T-cell (primary cell): Measurements from ENCODE around the gene CPZ. TPM values are rescaled to one million over a fixed set of nuclear protein-coding genes. Genes with fewer than 3 reads are reported as not detected.
"Not testable (repeated sequence)": the region's sequence is repeated elsewhere in the genome, so short reads cannot be mapped to it uniquely, and the experiment has no call there.

Experiments
- ATAC-seq, 4 experiments: fragments of 200-7000 bp in 3 of 4; fragments of 150-1000 bp in 1 of 4; cut with Tn5 transposase; replicated peaks in 1 of 4; 1 replicate in 3 of 4; 2 replicates in 1 of 4; pipeline ENCODE4 v1.10.0; 2021; ENCODE audit warnings: moderate library complexity in 3 of 4, mild to moderate bottlenecking in 2 of 4, moderate number of reproducible peaks in 1 of 4
- CTCF ChIA-PET, 2 donors: fragments of 300-600 bp; sonication (Branson Sonifier 250); formaldehyde crosslinking; loops; one replicate each; lab custom pipeline; 2022; ENCODE audit warnings: antibody characterized with exemption in 2 of 2; lab: Charles Lee
- POLR2A ChIA-PET, 2 donors: fragments of 300-600 bp; sonication (Branson Sonifier 250); formaldehyde crosslinking; loops; one replicate each; lab custom pipeline; 2022; ENCODE audit warnings: antibody characterized with exemption in 2 of 2; lab: Charles Lee
- DNase-seq, 35 experiments: peaks; one replicate each; pipeline versions ENCODE4 v3.0.0 to v3.0.0-alpha.2; 2013 to 2023
- H3K27ac ChIP-seq: one replicate; pipeline ENCODE4 v1.5.1; 2013; ENCODE audit warnings: low read length
- H3K27me3 ChIP-seq, 2 experiments: replicated peaks in 1 of 2; 1 replicate in 1 of 2; 2 replicates in 1 of 2; pipeline versions ENCODE4 v1.6.1 to v1.7.0; 2013; ENCODE audit warnings: low read length in 1 of 2, mixed read lengths in 1 of 2; ENCODE audit not compliant: control insufficient read depth in 2 of 2, insufficient read depth in 2 of 2; ENCODE audit errors: extremely low read depth in 1 of 2
- H3K36me3 ChIP-seq, 2 donors: 1 replicate in 1 of 2; 2 replicates in 1 of 2; pipeline versions ENCODE4 v1.6.1 to v1.7.0; 2013; ENCODE audit warnings: low read length in 1 of 2; ENCODE audit not compliant: control insufficient read depth in 2 of 2, insufficient read depth in 1 of 2; ENCODE audit errors: extremely low read depth in 1 of 2
- H3K4me1 ChIP-seq, 2 experiments: 1 replicate in 1 of 2; 2 replicates in 1 of 2; pipeline versions ENCODE4 v1.6.1 to v1.7.0; 2013; ENCODE audit warnings: low read length in 2 of 2, mixed read lengths in 1 of 2; ENCODE audit not compliant: insufficient read depth in 2 of 2, control insufficient read depth in 1 of 2; ENCODE audit errors: extremely low read depth in 1 of 2
- H3K4me3 ChIP-seq, 2 donors: 1 replicate in 1 of 2; 2 replicates in 1 of 2; pipeline versions ENCODE4 v1.5.1 to v1.7.0; 2013; ENCODE audit warnings: mild to moderate bottlenecking in 2 of 2, low read length in 1 of 2, moderate library complexity in 1 of 2; ENCODE audit not compliant: control insufficient read depth in 1 of 2; ENCODE audit errors: extremely low read depth in 1 of 2
- H3K9me3 ChIP-seq: 2 replicates; pipeline ENCODE4 v1.7.0; 2013
- H3K27ac Mint-ChIP-seq, 2 donors: one replicate each; pipeline ENCODE4 v1.8.0; 2020 to 2021; ENCODE audit warnings: mild to moderate bottlenecking in 2 of 2, mixed read lengths in 2 of 2
- H3K27me3 Mint-ChIP-seq, 2 donors: one replicate each; pipeline ENCODE4 v1.8.0; 2021 to 2022; ENCODE audit warnings: mixed read lengths in 2 of 2
- H3K36me3 Mint-ChIP-seq: one replicate; pipeline ENCODE4 v1.8.0; 2021; ENCODE audit warnings: mixed read lengths
- H3K4me1 Mint-ChIP-seq, 3 donors: one replicate each; pipeline ENCODE4 v1.8.0; 2020 to 2022; ENCODE audit warnings: mixed read lengths in 3 of 3, mild to moderate bottlenecking in 1 of 3
- H3K4me3 Mint-ChIP-seq, 3 donors: one replicate each; pipeline ENCODE4 v1.8.0; 2020 to 2022; ENCODE audit warnings: mild to moderate bottlenecking in 3 of 3, mixed read lengths in 3 of 3, moderate library complexity in 3 of 3
- H3K9me3 Mint-ChIP-seq, 3 donors: one replicate each; pipeline ENCODE4 v1.8.0; 2020 to 2022; ENCODE audit warnings: mixed read lengths in 3 of 3
- WGBS: methylation state at CpG from one replicate; pipeline ENCODE4 v1.1.5; 2013; ENCODE audit warnings: missing lambda C conversion rate; ENCODE audit not compliant: insufficient coverage; 5-methylcytosine and 5-hydroxymethylcytosine counted together
- total RNA-seq, 35 experiments: library from RNA in 6 of 35; stranded (reverse) in 6 of 35; fragments of 120-200 nt in 1 of 35; gene quantifications; one replicate each; pipeline versions ENCODE4 v1.2.1 to v1.2.4 and lab custom pipeline; 2013 to 2026

The CPZ gene
- total RNA-seq, 5 donors from 2014 or later (not counting 1 experiment from before 2014, with no cell fraction given): 0.18 to 0.32 TPM; not detected in 3

GRCh38 chr4:8615921-8616787, 23.6 kb downstream of the CPZ start:
- H3K4me1 ChIP-seq: no peaks in the 10 kb centered on the region
- H3K9me3 ChIP-seq: no peaks in the 10 kb centered on the region
- no peaks in the 10 kb centered on the region for H3K36me3 Mint-ChIP-seq
- H3K27me3 ChIP-seq: peaks cover 0 to 29% of the 10 kb centered on the region in 2 experiments
- no peaks in the 10 kb centered on the region for H3K9me3 Mint-ChIP-seq
- H3K27me3 Mint-ChIP-seq: peaks cover 3 to 4% of the 10 kb centered on the region in 2 donors
- no peak overlapping the region for H3K27ac ChIP-seq
- ATAC-seq (no peak), DNase-seq (no peak)
- POLR2A ChIA-PET: no interaction called here
- no peaks in the 10 kb centered on the region for H3K36me3 ChIP-seq
- CTCF ChIA-PET: no interaction called here
- no peak overlapping the region for H3K27ac Mint-ChIP-seq
- H3K4me3 Mint-ChIP-seq: no peak overlapping the region
- no peak overlapping the region for H3K4me3 ChIP-seq
- WGBS: 77% methylated on average over 20 of the region's 26 CpGs
- H3K4me1 Mint-ChIP-seq: no peaks in the 10 kb centered on the region

GRCh38 chr4:8616831-8617230, 24.3 kb downstream of the CPZ start:
- POLR2A ChIA-PET: no interaction called here

GRCh38 chr4:8617486-8618040, 25.0 kb downstream of the CPZ start:
- ChIA-PET CTCF (interaction anchor here in 1 of 2 donors (0.6 to 0.7 kb wide), 2 partner anchors 9 to 1515 kb away, joined by 4 to 6 read pairs; no protein-coding TSS in a partner anchor), POLR2A (no interaction called here)
- Mint-ChIP-seq H3K27ac (no peak overlapping the region), H3K4me1 (no peaks in the 10 kb centered on the region), H3K36me3 (no peaks in the 10 kb centered on the region), H3K4me3 (no peak overlapping the region), H3K27me3 (no peaks in the 10 kb centered on the region), H3K9me3 (no peaks in the 10 kb centered on the region)
- Histone ChIP-seq H3K27me3 (peaks cover 0 to 22% of the 10 kb centered on the region in 2 experiments), H3K9me3 (no peaks in the 10 kb centered on the region), H3K27ac (no peak overlapping the region), H3K4me1 (no peaks in the 10 kb centered on the region), H3K4me3 (no peak overlapping the region), H3K36me3 (no peaks in the 10 kb centered on the region)
- WGBS: 78% methylated on average over 15 of the region's 21 CpGs
- no peak for ATAC-seq
- no peak for DNase-seq

More at GRCh38 chr4:8616831-8617230, 24.3 kb downstream of the CPZ start:
- no peak overlapping the region for H3K4me3 Mint-ChIP-seq
- no peaks in the 10 kb centered on the region for H3K36me3 ChIP-seq
- H3K27ac Mint-ChIP-seq: no peak overlapping the region
- peaks cover 0 to 23% of the 10 kb centered on the region in 2 experiments for H3K27me3 ChIP-seq
- H3K4me1 ChIP-seq: no peaks in the 10 kb centered on the region
- WGBS: 91% methylated on average over 15 of the region's 16 CpGs
- H3K9me3 ChIP-seq: no peaks in the 10 kb centered on the region
- no peaks in the 10 kb centered on the region for H3K4me1 Mint-ChIP-seq
- H3K4me3 ChIP-seq: no peak overlapping the region
- ATAC-seq: no peak
- peaks cover under 1 to 1% of the 10 kb centered on the region in 2 donors for H3K27me3 Mint-ChIP-seq
- no peaks in the 10 kb centered on the region for H3K9me3 Mint-ChIP-seq
- no peaks in the 10 kb centered on the region for H3K36me3 Mint-ChIP-seq
- no peak for DNase-seq
- CTCF ChIA-PET: no interaction called here
- no peak overlapping the region for H3K27ac ChIP-seq

GRCh38 chr4:8618421-8618820, 25.9 kb downstream of the CPZ start:
- CTCF ChIA-PET: interaction anchor here in 1 of 2 donors (0.6 to 0.7 kb wide), 2 partner anchors 10 to 1514 kb away, joined by 4 to 6 read pairs; no protein-coding TSS in a partner anchor
- no peaks in the 10 kb centered on the region for H3K4me1 Mint-ChIP-seq
- H3K27me3 ChIP-seq: peaks cover 0 to 17% of the 10 kb centered on the region in 2 experiments
- no peak overlapping the region for H3K27ac Mint-ChIP-seq
- H3K4me3 ChIP-seq: no peak overlapping the region
- 80% methylated on average over 9 of the region's 15 CpGs for WGBS
- ATAC-seq (no peak), DNase-seq (no peak)
- H3K36me3 ChIP-seq: no peaks in the 10 kb centered on the region
- H3K9me3 ChIP-seq: no peaks in the 10 kb centered on the region
- no peaks in the 10 kb centered on the region for H3K27me3 Mint-ChIP-seq
- H3K27ac ChIP-seq: no peak overlapping the region
- no peaks in the 10 kb centered on the region for H3K36me3 Mint-ChIP-seq
- no peaks in the 10 kb centered on the region for H3K4me1 ChIP-seq
- no peaks in the 10 kb centered on the region for H3K9me3 Mint-ChIP-seq
- H3K4me3 Mint-ChIP-seq: no peak overlapping the region
- POLR2A ChIA-PET: no interaction called here

- DNase-seq (no peak), ATAC-seq (no peak)
- POLR2A ChIA-PET: no interaction called here
- CTCF ChIA-PET: no interaction called here
- Histone ChIP-seq H3K27me3 (peaks cover 0 to 9% of the 10 kb centered on the region in 2 experiments), H3K4me1 (no peaks in the 10 kb centered on the region), H3K36me3 (no peaks in the 10 kb centered on the region), H3K4me3 (no peak overlapping the region), H3K9me3 (no peaks in the 10 kb centered on the region), H3K27ac (no peak overlapping the region)
- Mint-ChIP-seq H3K27ac (no peak overlapping the region), H3K4me1 (no peaks in the 10 kb centered on the region), H3K4me3 (no peak overlapping the region), H3K9me3 (no peaks in the 10 kb centered on the region), H3K36me3 (no peaks in the 10 kb centered on the region), H3K27me3 (no peaks in the 10 kb centered on the region)
- 83% methylated on average over 23 of the region's 28 CpGs for WGBS
Measured at GRCh38 chr4:8618961-8619720, 26.6 kb downstream of the CPZ start.

GRCh38 chr4:8621135-8621534, 28.6 kb downstream of the CPZ start:
- H3K4me1 Mint-ChIP-seq, H3K4me1 ChIP-seq, H3K27me3 ChIP-seq, H3K4me3 Mint-ChIP-seq, H3K27ac Mint-ChIP-seq, H3K9me3 ChIP-seq, H3K4me3 ChIP-seq, H3K9me3 Mint-ChIP-seq, H3K36me3 ChIP-seq, DNase-seq, CTCF ChIA-PET, ATAC-seq, H3K36me3 Mint-ChIP-seq, H3K27ac ChIP-seq, H3K27me3 Mint-ChIP-seq, POLR2A ChIA-PET: not testable (repeated sequence)
- WGBS: no CpG with 5 or more reads among the region's 14 CpGs
